ENCODE data around the gene ZNF524.

DNA sequence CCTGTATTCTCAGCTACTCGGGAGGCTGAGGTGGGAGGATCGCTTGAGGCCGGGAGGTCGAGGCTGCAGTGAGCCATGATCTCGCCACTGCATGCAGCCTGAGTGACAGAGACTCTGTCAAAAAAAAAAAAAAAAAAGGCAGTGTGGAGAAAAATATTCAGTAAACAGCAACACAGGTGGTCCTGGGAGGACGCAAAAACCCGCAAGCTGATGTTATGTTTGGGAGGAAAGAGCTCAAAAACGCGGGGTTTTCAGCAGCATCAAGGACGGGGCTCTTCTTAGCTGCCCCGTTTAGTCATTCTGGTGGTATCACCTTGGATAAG is 24.9 kb downstream of the ZNF524 start:
- TF ChIP-seq, protein P1, sequence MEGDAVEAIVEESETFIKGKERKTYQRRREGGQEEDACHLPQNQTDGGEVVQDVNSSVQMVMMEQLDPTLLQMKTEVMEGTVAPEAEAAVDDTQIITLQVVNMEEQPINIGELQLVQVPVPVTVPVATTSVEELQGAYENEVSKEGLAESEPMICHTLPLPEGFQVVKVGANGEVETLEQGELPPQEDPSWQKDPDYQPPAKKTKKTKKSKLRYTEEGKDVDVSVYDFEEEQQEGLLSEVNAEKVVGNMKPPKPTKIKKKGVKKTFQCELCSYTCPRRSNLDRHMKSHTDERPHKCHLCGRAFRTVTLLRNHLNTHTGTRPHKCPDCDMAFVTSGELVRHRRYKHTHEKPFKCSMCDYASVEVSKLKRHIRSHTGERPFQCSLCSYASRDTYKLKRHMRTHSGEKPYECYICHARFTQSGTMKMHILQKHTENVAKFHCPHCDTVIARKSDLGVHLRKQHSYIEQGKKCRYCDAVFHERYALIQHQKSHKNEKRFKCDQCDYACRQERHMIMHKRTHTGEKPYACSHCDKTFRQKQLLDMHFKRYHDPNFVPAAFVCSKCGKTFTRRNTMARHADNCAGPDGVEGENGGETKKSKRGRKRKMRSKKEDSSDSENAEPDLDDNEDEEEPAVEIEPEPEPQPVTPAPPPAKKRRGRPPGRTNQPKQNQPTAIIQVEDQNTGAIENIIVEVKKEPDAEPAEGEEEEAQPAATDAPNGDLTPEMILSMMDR (IDR thresholded peaks at IDR 0.05): no peak
- TF ChIP-seq, protein P2, sequence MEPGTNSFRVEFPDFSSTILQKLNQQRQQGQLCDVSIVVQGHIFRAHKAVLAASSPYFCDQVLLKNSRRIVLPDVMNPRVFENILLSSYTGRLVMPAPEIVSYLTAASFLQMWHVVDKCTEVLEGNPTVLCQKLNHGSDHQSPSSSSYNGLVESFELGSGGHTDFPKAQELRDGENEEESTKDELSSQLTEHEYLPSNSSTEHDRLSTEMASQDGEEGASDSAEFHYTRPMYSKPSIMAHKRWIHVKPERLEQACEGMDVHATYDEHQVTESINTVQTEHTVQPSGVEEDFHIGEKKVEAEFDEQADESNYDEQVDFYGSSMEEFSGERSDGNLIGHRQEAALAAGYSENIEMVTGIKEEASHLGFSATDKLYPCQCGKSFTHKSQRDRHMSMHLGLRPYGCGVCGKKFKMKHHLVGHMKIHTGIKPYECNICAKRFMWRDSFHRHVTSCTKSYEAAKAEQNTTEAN (CRISPR knock-in tag; IDR thresholded peaks at IDR 0.05): no peak
- no peak for TF ChIP-seq ZNF416 (CRISPR knock-in tag; IDR thresholded peaks at IDR 0.05)
- TF ChIP-seq ZNF423 (CRISPR knock-in tag; IDR thresholded peaks at IDR 0.05): no peak
- no peak for TF ChIP-seq ESRRA (CRISPR knock-in tag; IDR thresholded peaks at IDR 0.05; ENCODE audit: borderline replicate concordance)
- TF ChIP-seq, protein P3, sequence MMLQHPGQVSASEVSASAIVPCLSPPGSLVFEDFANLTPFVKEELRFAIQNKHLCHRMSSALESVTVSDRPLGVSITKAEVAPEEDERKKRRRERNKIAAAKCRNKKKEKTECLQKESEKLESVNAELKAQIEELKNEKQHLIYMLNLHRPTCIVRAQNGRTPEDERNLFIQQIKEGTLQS (CRISPR knock-in tag; conservative IDR thresholded peaks at IDR 0.05): no peak
- TF ChIP-seq GABPB1 (CRISPR knock-in tag; IDR thresholded peaks at IDR 0.05): no peak
- TF ChIP-seq, protein P4, sequence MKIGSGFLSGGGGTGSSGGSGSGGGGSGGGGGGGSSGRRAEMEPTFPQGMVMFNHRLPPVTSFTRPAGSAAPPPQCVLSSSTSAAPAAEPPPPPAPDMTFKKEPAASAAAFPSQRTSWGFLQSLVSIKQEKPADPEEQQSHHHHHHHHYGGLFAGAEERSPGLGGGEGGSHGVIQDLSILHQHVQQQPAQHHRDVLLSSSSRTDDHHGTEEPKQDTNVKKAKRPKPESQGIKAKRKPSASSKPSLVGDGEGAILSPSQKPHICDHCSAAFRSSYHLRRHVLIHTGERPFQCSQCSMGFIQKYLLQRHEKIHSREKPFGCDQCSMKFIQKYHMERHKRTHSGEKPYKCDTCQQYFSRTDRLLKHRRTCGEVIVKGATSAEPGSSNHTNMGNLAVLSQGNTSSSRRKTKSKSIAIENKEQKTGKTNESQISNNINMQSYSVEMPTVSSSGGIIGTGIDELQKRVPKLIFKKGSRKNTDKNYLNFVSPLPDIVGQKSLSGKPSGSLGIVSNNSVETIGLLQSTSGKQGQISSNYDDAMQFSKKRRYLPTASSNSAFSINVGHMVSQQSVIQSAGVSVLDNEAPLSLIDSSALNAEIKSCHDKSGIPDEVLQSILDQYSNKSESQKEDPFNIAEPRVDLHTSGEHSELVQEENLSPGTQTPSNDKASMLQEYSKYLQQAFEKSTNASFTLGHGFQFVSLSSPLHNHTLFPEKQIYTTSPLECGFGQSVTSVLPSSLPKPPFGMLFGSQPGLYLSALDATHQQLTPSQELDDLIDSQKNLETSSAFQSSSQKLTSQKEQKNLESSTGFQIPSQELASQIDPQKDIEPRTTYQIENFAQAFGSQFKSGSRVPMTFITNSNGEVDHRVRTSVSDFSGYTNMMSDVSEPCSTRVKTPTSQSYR (CRISPR knock-in tag; IDR thresholded peaks at IDR 0.05): no peak
- TF ChIP-seq, protein P5, sequence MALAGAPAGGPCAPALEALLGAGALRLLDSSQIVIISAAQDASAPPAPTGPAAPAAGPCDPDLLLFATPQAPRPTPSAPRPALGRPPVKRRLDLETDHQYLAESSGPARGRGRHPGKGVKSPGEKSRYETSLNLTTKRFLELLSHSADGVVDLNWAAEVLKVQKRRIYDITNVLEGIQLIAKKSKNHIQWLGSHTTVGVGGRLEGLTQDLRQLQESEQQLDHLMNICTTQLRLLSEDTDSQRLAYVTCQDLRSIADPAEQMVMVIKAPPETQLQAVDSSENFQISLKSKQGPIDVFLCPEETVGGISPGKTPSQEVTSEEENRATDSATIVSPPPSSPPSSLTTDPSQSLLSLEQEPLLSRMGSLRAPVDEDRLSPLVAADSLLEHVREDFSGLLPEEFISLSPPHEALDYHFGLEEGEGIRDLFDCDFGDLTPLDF (CRISPR knock-in tag; IDR thresholded peaks at IDR 0.05): no peak

All from WTC11 (cell line).